Retina (tissue), 1 donor: ENCODE data around the gene MAP1LC3C.

Experiments used
- DNase-seq: peaks from one replicate; pipeline ENCODE4 v3.0.0-alpha.2; 2016

The MAP1LC3C gene

DNA sequence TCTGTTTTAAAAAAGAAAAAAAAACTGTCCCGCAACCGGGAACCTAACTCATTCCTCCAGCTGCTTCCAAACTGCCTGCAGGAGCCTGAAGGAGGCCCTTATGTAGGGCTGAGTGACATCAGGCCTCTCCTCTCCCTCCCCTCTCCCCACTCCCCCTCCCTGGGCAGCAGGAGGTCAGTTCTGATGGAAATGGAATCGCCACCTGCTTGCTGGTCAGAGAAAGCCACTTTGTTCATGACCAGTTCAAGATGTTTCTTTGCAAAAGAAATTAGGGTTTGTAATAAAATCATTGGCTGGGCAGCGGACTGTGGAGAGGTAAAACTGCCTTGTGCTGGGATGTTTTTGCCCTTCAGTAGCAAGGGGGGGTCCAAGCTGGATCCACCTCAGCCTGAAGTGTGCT, at the start of gene MAP1LC3C:
Gene MAP1LC3C, minus strand, starts transcription at position 73 of the 400 bp plus-strand sequence. CDS start 90 bp downstream, outside the sequence.
- DNase-seq: peak; percentile 45

GRCh38 chr1:242043165-242043564, 44.3 kb upstream of the MAP1LC3C start:
- no peak for DNase-seq

- no peak for DNase-seq
Observed at GRCh38 chr1:242034392-242034791, 35.5 kb upstream of the MAP1LC3C start.

DNA sequence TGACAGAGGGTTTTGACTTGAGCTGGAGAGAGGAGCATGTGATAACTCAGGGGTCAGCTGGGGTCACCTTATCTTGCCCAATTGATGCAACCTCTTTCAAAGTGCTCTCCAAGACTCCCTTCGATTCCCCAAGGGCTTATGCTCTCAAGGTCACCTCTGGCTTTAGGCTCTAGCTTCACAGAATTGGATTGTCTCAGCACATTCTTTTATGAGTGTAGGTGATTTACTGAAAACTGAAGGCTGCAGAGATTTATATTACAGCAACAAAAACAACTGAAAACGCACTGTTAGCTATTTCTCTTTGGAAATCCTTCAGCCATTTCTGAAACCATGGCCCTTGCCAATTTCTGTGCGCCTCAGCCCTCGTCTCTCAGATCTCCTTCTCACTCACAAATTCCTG, 34.5 kb upstream of the MAP1LC3C start:
- no peak for DNase-seq

- no peak for DNase-seq
Observed at GRCh38 chr1:242030071-242030470, 31.2 kb upstream of the MAP1LC3C start.

DNA sequence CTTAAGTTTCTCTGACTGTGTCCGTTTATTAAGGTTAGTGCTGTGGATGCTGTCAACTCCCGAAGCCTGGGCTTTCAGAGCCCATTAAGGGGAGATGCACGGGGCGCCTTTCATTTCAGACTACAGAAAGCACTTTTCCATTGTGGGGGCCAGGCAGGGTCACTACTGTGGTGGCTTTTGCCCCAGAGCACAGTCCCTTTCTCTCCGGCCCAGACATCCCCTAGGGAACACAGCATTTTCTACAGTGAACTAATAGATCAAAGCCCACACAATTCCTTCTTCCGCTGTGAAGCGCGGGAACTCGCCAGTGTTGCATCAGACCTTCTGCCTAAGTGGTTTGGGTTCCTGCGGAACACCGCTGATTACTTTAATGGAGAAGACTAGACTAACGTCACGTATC, 26.8 kb upstream of the MAP1LC3C start:
- peak; percentile 9 for DNase-seq

DNA sequence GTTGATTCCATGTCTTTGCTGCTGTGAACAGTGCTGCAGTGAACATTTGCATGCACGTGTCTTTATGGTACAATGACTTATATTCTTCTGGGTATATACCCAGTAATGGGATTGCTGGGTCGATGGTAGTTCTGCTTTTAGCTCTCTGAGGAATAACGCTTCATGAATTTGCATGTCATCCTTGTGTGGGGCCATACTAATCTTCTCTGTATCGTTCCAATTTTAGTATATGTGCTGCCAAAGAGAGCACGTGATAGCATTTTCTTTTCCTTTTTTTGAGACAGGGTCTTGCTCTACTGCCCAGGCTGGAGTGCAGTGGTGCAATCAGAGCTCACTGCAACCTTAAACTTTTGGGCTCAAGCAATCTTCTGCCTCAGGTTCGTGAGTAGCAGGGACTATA, 24.9 kb upstream of the MAP1LC3C start:
- DNase-seq: no peak

- DNase-seq: no peak
Observed at GRCh38 chr1:242019018-242019417, 20.1 kb upstream of the MAP1LC3C start.

GRCh38 chr1:242017580-242018233, 18.8 kb upstream of the MAP1LC3C start:
- no peak for DNase-seq

- DNase-seq: no peak
Observed at GRCh38 chr1:242016479-242016878, 17.6 kb upstream of the MAP1LC3C start.

- no peak for DNase-seq
Observed at GRCh38 chr1:242011894-242012660, 13.2 kb upstream of the MAP1LC3C start.

- no peak for DNase-seq
Observed at GRCh38 chr1:242008826-242009495, 10.1 kb upstream of the MAP1LC3C start.

GRCh38 chr1:242006976-242007375, 8.1 kb upstream of the MAP1LC3C start:
- no peak for DNase-seq

GRCh38 chr1:242005866-242006535, 7.1 kb upstream of the MAP1LC3C start:
- no peak for DNase-seq

- no peak for DNase-seq
Observed at GRCh38 chr1:242004751-242005495, 6.0 kb upstream of the MAP1LC3C start.

DNA sequence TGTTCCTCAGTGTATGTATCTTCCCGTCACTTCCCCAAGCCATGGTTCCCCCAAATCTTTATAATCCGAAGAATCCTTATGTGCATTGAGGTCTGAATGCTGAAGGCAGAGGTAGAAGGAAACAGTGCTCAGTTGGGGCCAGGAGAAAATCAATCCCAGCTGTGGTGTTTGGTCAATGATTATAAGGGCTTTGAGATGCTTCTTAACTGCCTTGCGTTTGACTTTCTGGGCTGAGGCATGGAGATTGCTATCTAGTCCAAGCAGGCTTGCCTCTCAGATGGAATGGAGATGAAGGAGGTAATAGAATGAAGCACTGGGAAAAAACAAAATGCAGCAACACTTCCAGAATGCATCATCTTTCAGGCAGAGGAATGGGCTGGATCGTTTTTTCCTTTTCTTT, 3.6 kb upstream of the MAP1LC3C start:
- DNase-seq: no peak

DNA sequence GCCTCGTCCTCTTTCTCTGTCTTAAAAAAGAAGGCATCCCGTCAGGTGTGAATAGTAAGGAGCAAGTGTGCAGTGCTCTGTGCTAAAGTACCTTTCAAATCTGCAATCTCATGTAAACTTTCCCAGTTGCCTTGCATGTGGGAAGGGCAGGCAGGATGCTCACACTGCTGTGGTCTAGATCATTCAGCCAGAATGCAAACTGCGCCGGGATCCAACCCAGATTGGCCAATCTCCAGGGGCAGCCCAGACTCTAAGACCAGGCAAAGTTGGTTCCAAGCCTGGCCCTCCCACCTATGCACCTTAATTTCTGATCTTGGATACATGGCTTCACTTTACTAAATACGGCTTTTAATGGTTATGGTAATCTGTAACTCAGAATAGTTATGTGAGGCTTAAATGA, 3.2 kb upstream of the MAP1LC3C start:
- DNase-seq: no peak

- DNase-seq: no peak
Observed at GRCh38 chr1:242000434-242000833, 1.5 kb upstream of the MAP1LC3C start.

DNA sequence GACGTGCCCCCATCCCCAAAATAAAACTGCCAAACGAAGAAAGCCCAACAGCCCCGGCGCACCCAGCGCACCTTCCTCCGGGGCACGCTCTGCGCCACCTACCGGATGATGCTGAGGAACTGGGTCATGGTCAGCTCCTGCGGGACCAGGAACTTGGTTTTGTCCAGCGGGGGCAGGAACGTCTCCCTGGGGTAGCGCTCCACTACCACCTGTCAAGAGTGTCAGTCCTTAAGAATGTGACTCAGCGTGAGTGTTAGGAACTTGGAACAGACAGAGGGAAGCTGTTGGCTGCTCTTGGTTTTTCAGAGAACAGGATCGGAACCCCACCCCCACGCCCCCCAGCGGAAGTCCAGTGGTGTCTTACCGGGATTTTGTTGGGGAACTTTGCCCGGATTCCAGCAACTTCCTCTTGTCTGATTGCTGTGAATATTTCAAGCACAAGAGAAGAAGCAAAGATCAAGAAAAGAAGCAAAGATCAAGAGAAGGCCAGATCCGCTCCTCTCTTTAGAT, 431 bp downstream of the MAP1LC3C start:
- peak; percentile 72 for DNase-seq

DNA sequence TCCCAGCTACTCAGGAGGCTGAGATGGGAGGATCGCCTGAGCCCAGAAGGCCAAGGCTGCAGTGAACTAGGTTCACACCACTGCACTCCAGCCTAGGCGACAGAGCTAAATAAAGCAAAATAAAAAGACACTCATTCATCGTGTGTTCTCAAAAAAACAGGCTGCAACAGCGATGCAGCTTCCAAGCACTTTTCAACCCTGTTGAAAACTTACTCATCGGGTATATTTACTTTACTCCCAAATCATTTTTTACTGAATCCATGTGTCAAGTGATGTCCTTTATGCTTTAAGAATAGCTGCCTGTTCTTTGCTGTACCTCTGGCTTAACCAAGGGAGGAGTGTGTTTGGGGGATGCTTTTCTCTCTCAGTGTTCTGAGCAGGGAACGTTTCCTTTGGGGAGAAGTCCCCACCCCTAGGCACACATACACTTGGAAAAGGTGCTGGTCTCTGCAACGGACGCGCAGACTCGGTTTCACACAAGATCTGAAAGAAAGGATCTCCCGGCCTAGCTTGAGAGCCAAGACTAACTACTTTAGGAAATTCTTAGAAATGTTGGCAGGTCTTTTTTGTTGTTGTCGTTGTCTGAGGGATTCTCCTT, 1.4 kb downstream of the MAP1LC3C start:
- no peak for DNase-seq

GRCh38 chr1:241994171-241994570, 4.7 kb downstream of the MAP1LC3C start:
- no peak for DNase-seq

GRCh38 chr1:241992734-241993133, 6.2 kb downstream of the MAP1LC3C start:
- DNase-seq: no peak
